Stimulated activated naive B cell treated with anti-CD40 and anti-IgM and Interleukin-4, amounts not matched to agents 10 μg/mL and 1 μg/mL and 100 μg/mL, for 72 hours (primary cell): ENCODE measurements around the gene VAMP8.
"Not testable (repeated sequence)": the region's sequence is repeated elsewhere in the genome, so short reads cannot be mapped to it uniquely, and the experiment has no call there.

Experiments used
- ATAC-seq, 2 donors: fragments of 150-1000 bp; cut with Tn5 transposase; replicated peaks; 2 replicates each; pipeline ENCODE4 v1.10.0; 2021; ENCODE audit warnings: moderate library complexity in 1 of 2
- DNase-seq: peaks from one replicate; pipeline ENCODE4 v3.0.0; 2021
- H3K27ac Mint-ChIP-seq: one replicate; pipeline ENCODE4 v1.8.0; 2022; ENCODE audit warnings: mild to moderate bottlenecking, mixed read lengths
- H3K27me3 Mint-ChIP-seq, 2 donors: one replicate each; pipeline ENCODE4 v1.8.0; 2022; ENCODE audit warnings: mixed read lengths in 2 of 2
- H3K36me3 Mint-ChIP-seq, 2 donors: one replicate each; pipeline ENCODE4 v1.8.0; 2022; ENCODE audit warnings: mixed read lengths in 2 of 2, mild to moderate bottlenecking in 1 of 2
- H3K4me1 Mint-ChIP-seq, 2 donors: one replicate each; pipeline ENCODE4 v1.8.0; 2022; ENCODE audit warnings: mixed read lengths in 2 of 2, mild to moderate bottlenecking in 1 of 2
- H3K4me3 Mint-ChIP-seq, 2 donors: one replicate each; pipeline ENCODE4 v1.8.0; 2022; ENCODE audit warnings: mild to moderate bottlenecking in 2 of 2, mixed read lengths in 2 of 2, moderate library complexity in 1 of 2
- H3K9me3 Mint-ChIP-seq, 2 donors: one replicate each; pipeline ENCODE4 v1.8.0; 2022; ENCODE audit warnings: mixed read lengths in 2 of 2, mild to moderate bottlenecking in 1 of 2

The VAMP8 gene

GRCh38 chr2:85594715-85595300 is 17.4 kb downstream of the VAMP8 start:
- H3K36me3 Mint-ChIP-seq: peaks cover 10 to 13% of the 10 kb centered on the region in 2 donors
- peak overlapping the region; percentile 99 for H3K27ac Mint-ChIP-seq
- peak overlapping the region; percentile 90 to 100 for H3K4me3 Mint-ChIP-seq
- peak in 1 of 2 donors; percentile 3 for ATAC-seq
- no peaks in the 10 kb centered on the region for H3K9me3 Mint-ChIP-seq
- peaks cover 27 to 38% of the 10 kb centered on the region in 2 donors for H3K4me1 Mint-ChIP-seq
- H3K27me3 Mint-ChIP-seq: no peaks in the 10 kb centered on the region
- no peak for DNase-seq

GRCh38 chr2:85595301-85596025 is 18.1 kb downstream of the VAMP8 start, which contains the start of gene RNF181:
RNF181 (plus strand) TSS chr2:85595745; CDS start chr2:85595764, 19 bp downstream.
- peak within 1 kb of the TSS; percentile 99 for H3K27ac Mint-ChIP-seq
- peaks cover 30 to 45% of the 10 kb centered on the region in 2 donors for H3K4me1 Mint-ChIP-seq

GRCh38 chr2:85596026-85596333 is 18.6 kb downstream of the VAMP8 start:
- Mint-ChIP-seq H3K4me3 (peak overlapping the region; percentile 90 to 100), H3K9me3 (no peaks in the 10 kb centered on the region), H3K36me3 (peaks cover 10 to 13% of the 10 kb centered on the region in 2 donors), H3K27ac (peak overlapping the region; percentile 99), H3K4me1 (peaks cover 29 to 50% of the 10 kb centered on the region in 2 donors), H3K27me3 (no peaks in the 10 kb centered on the region)
- DNase-seq (no peak), ATAC-seq (peak; percentile 15 to 25)

More at GRCh38 chr2:85595301-85596025, 18.1 kb downstream of the VAMP8 start, which contains the start of gene RNF181:
- peak; percentile 92 for DNase-seq
- Mint-ChIP-seq H3K36me3 (peaks cover 10 to 13% of the 10 kb centered on the region in 2 donors), H3K4me3 (peak within 1 kb of the TSS; percentile 90 to 100), H3K27me3 (no peaks in the 10 kb centered on the region), H3K9me3 (no peaks in the 10 kb centered on the region)
- peak; percentile 99 to 100 for ATAC-seq

GRCh38 chr2:85596486-85597143 is 19.2 kb downstream of the VAMP8 start:
- DNase-seq (no peak), ATAC-seq (no peak)
- Mint-ChIP-seq H3K4me1 (peaks cover 34 to 56% of the 10 kb centered on the region in 2 donors), H3K36me3 (peaks cover 10 to 13% of the 10 kb centered on the region in 2 donors), H3K9me3 (no peaks in the 10 kb centered on the region), H3K27ac (peak overlapping the region; percentile 59), H3K4me3 (peak overlapping the region; percentile 90 to 100), H3K27me3 (no peaks in the 10 kb centered on the region)

GRCh38 chr2:85597241-85597640 is 19.9 kb downstream of the VAMP8 start:
- DNase-seq: no peak
- no peaks in the 10 kb centered on the region for H3K9me3 Mint-ChIP-seq
- H3K4me1 Mint-ChIP-seq: peaks cover 38 to 61% of the 10 kb centered on the region in 2 donors
- peaks cover 8 to 13% of the 10 kb centered on the region in 2 donors for H3K36me3 Mint-ChIP-seq
- H3K4me3 Mint-ChIP-seq: peak overlapping the region; percentile 90 to 100
- no peaks in the 10 kb centered on the region for H3K27me3 Mint-ChIP-seq
- no peak overlapping the region for H3K27ac Mint-ChIP-seq
- ATAC-seq: no peak

- peaks cover 7 to 17% of the 10 kb centered on the region in 2 donors for H3K36me3 Mint-ChIP-seq
- no peak overlapping the region for H3K4me3 Mint-ChIP-seq
- H3K9me3 Mint-ChIP-seq: no peaks in the 10 kb centered on the region
- ATAC-seq (no peak), DNase-seq (no peak)
- H3K27ac Mint-ChIP-seq: peak overlapping the region; percentile 25
- no peaks in the 10 kb centered on the region for H3K27me3 Mint-ChIP-seq
- peaks cover 40 to 69% of the 10 kb centered on the region in 2 donors for H3K4me1 Mint-ChIP-seq
Measured at GRCh38 chr2:85598594-85599340, 21.4 kb downstream of the VAMP8 start.

GRCh38 chr2:85599468-85600234 is 22.3 kb downstream of the VAMP8 start:
- no peak overlapping the region for H3K4me3 Mint-ChIP-seq
- DNase-seq: no peak
- no peak for ATAC-seq
- no peaks in the 10 kb centered on the region for H3K9me3 Mint-ChIP-seq
- H3K27me3 Mint-ChIP-seq: no peaks in the 10 kb centered on the region
- peaks cover 37 to 66% of the 10 kb centered on the region in 2 donors for H3K4me1 Mint-ChIP-seq
- H3K27ac Mint-ChIP-seq: peak overlapping the region; percentile 39
- H3K36me3 Mint-ChIP-seq: peaks cover 9 to 20% of the 10 kb centered on the region in 2 donors

- peaks cover 9 to 23% of the 10 kb centered on the region in 2 donors for H3K36me3 Mint-ChIP-seq
- DNase-seq (no peak), ATAC-seq (no peak)
- H3K27ac Mint-ChIP-seq: peak overlapping the region; percentile 39
- no peaks in the 10 kb centered on the region for H3K27me3 Mint-ChIP-seq
- H3K4me3 Mint-ChIP-seq: no peak overlapping the region
- H3K4me1 Mint-ChIP-seq: peaks cover 37 to 64% of the 10 kb centered on the region in 2 donors
- H3K9me3 Mint-ChIP-seq: no peaks in the 10 kb centered on the region
Measured at GRCh38 chr2:85600235-85600575, 22.8 kb downstream of the VAMP8 start.

GRCh38 chr2:85600951-85601770 is 23.8 kb downstream of the VAMP8 start:
- no peaks in the 10 kb centered on the region for H3K9me3 Mint-ChIP-seq
- DNase-seq (no peak), ATAC-seq (no peak)
- H3K27me3 Mint-ChIP-seq: no peaks in the 10 kb centered on the region
- H3K4me1 Mint-ChIP-seq: peaks cover 38 to 57% of the 10 kb centered on the region in 2 donors
- peak overlapping the region; percentile 94 for H3K27ac Mint-ChIP-seq
- H3K4me3 Mint-ChIP-seq: peak overlapping the region; percentile 92 to 94
- peaks cover 7 to 20% of the 10 kb centered on the region in 2 donors for H3K36me3 Mint-ChIP-seq

- no peak for DNase-seq
- peak overlapping the region; percentile 94 for H3K27ac Mint-ChIP-seq
- H3K4me3 Mint-ChIP-seq: peak overlapping the region; percentile 92 to 94
- peak; percentile 41 to 46 for ATAC-seq
- no peaks in the 10 kb centered on the region for H3K27me3 Mint-ChIP-seq
- H3K36me3 Mint-ChIP-seq: peaks cover 7 to 17% of the 10 kb centered on the region in 2 donors
- H3K4me1 Mint-ChIP-seq: peaks cover 33 to 55% of the 10 kb centered on the region in 2 donors
- H3K9me3 Mint-ChIP-seq: no peaks in the 10 kb centered on the region
Measured at GRCh38 chr2:85601771-85602475, 24.5 kb downstream of the VAMP8 start.

- peaks cover 30 to 54% of the 10 kb centered on the region in 2 donors for H3K4me1 Mint-ChIP-seq
- no peaks in the 10 kb centered on the region for H3K27me3 Mint-ChIP-seq
- H3K4me3 Mint-ChIP-seq: peak within 1 kb of the TSS; percentile 92 to 94
- H3K27ac Mint-ChIP-seq: peak within 1 kb of the TSS; percentile 94
- DNase-seq (peak; percentile 91), ATAC-seq (peak; percentile 97)
- peaks cover 9 to 15% of the 10 kb centered on the region in 2 donors for H3K36me3 Mint-ChIP-seq
- no peaks in the 10 kb centered on the region for H3K9me3 Mint-ChIP-seq
Measured at GRCh38 chr2:85602476-85603234, 25.3 kb downstream of the VAMP8 start, which contains the start of gene TMEM150A. TMEM150A (minus strand) TSS chr2:85602698; CDS start chr2:85601948, 750 bp downstream.

- peak overlapping the region; percentile 81 for H3K27ac Mint-ChIP-seq
- not testable (repeated sequence) for ATAC-seq, H3K27me3 Mint-ChIP-seq, H3K9me3 Mint-ChIP-seq, DNase-seq
- peaks cover 37 to 58% of the 10 kb centered on the region in 2 donors for H3K4me1 Mint-ChIP-seq
- H3K4me3 Mint-ChIP-seq: peak overlapping the region; percentile 91 to 92
- peaks cover 16 to 23% of the 10 kb centered on the region in 2 donors for H3K36me3 Mint-ChIP-seq
Measured at GRCh38 chr2:85604133-85604444, 26.7 kb downstream of the VAMP8 start.
